HCT116 (cell line): Measurements from ENCODE around the gene MYOF. TPM values are rescaled to one million over a fixed set of nuclear protein-coding genes. Genes with fewer than 3 reads are reported as not detected.

ENCODE experiments used
- ATAC-seq: fragments of 200-7000 bp; cut with Tn5 transposase; 2 replicates; pipeline ENCODE4 v1.9.1; 2020; ENCODE audit warnings: mild to moderate bottlenecking, moderate library complexity
- BruUV-seq: library from RNA; stranded (reverse); fragments of 400-500 nt; replicated peaks from 2 replicates; lab custom pipeline; 2021; lab: Mats Ljungman, UMichigan
- CTCF ChIA-PET: fragments of 300-600 bp; sonication (Branson Sonifier 250); formaldehyde crosslinking; loops from one replicate; lab custom pipeline; 2021; ENCODE audit warnings: antibody characterized with exemption; lab: Charles Lee
- POLR2A ChIA-PET: fragments of 300-600, 350-600 bp; sonication (Branson Sonifier 250); formaldehyde crosslinking; loops from one replicate; lab custom pipeline; 2021; ENCODE audit warnings: antibody characterized with exemption; lab: Charles Lee
- RAD21 ChIA-PET, 2 experiments: fragments of 300-600 bp; sonication (Branson Sonifier 250); formaldehyde crosslinking; loops; one replicate each; lab custom pipeline; 2023; ENCODE audit warnings: low total read pairs in 2 of 2; ENCODE audit not compliant: uncharacterized antibody in 2 of 2, unreplicated experiment in 2 of 2, low non-redundant PET in 1 of 2; lab: Charles Lee
- DNase-seq: peaks from one replicate; pipeline ENCODE4 v3.0.0-alpha.2; 2010; ENCODE audit warnings: low read depth, low spot score
- H2AFZ ChIP-seq: fragments of 200-600 bp; shearing (Covaris generic), sonication (generic); 2 replicates; pipeline ENCODE4 v1.6.1; 2017; ENCODE audit warnings: low read depth, mixed run types, mixed read lengths, antibody characterized with exemption, low read length; ENCODE audit not compliant: poor library complexity, severe bottlenecking
- H3K27ac ChIP-seq: 2 replicates; pipeline ENCODE4 v1.5.1; 2012; ENCODE audit warnings: low read depth, low read length
- H3K27me3 ChIP-seq: fragments of 200-600 bp; sonication (generic); 2 replicates; pipeline ENCODE4 v1.6.1; 2016; ENCODE audit warnings: mixed run types, low read length, mixed read lengths; ENCODE audit not compliant: insufficient read depth
- H3K36me3 ChIP-seq, 2 experiments: fragments of 200-500 bp in 1 of 2; fragments of 200-600 bp in 1 of 2; sonication (Bioruptor generic) in 1 of 2; sonication (generic) in 1 of 2; 2 replicates each; pipeline versions ENCODE4 v1.5.1 to v1.6.1; 2014 to 2016; ENCODE audit warnings: low read length in 2 of 2, inconsistent platforms in 1 of 2, mixed read lengths in 1 of 2, mixed run types in 1 of 2; ENCODE audit not compliant: insufficient read depth in 2 of 2, control insufficient read depth in 1 of 2
- H3K4me1 ChIP-seq, 2 experiments: fragments of 200-600 bp in 1 of 2; sonication (generic) in 1 of 2; 2 replicates each; pipeline versions ENCODE4 v1.5.1 to v1.6.1; 2012 to 2017; ENCODE audit warnings: low read length in 2 of 2, inconsistent platforms in 1 of 2, mild to moderate bottlenecking in 1 of 2, mixed read lengths in 1 of 2, mixed run types in 1 of 2, moderate library complexity in 1 of 2; ENCODE audit not compliant: insufficient read depth in 2 of 2, control insufficient read depth in 1 of 2
- H3K4me2 ChIP-seq: fragments of 200-600 bp; sonication (generic); 2 replicates; pipeline ENCODE4 v1.6.1; 2017; ENCODE audit warnings: mixed run types, low read length, mixed read lengths
- H3K4me3 ChIP-seq, 2 experiments: fragments of 200-600 bp in 1 of 2; sonication (generic) in 1 of 2; replicated peaks in 1 of 2; 2 replicates each; pipeline ENCODE4 v1.5.1; 2011 to 2016; ENCODE audit warnings: low read length in 2 of 2, control low read depth in 1 of 2, low read depth in 1 of 2, mild to moderate bottlenecking in 1 of 2, mixed read lengths in 1 of 2, mixed run types in 1 of 2
- H3K79me2 ChIP-seq: fragments of 200-600 bp; sonication (generic); 2 replicates; pipeline ENCODE4 v1.6.1; 2017; ENCODE audit warnings: mild to moderate bottlenecking, mixed run types, low read length, moderate library complexity, mixed read lengths; ENCODE audit not compliant: insufficient read depth
- H3K9ac ChIP-seq: fragments of 200-600 bp; sonication (generic); 2 replicates; pipeline ENCODE4 v1.6.1; 2016; ENCODE audit warnings: low read length, mixed read lengths
- H3K9me2 ChIP-seq: fragments of 200-600 bp; sonication (generic), shearing (Covaris generic); 2 replicates; pipeline ENCODE4 v1.6.1; 2017; ENCODE audit warnings: mixed run types, mild to moderate bottlenecking, moderate library complexity; ENCODE audit not compliant: insufficient read depth
- H3K9me3 ChIP-seq, 2 experiments: fragments of 200-500 bp in 1 of 2; fragments of 200-600 bp in 1 of 2; sonication (Bioruptor generic) in 1 of 2; sonication (generic) in 1 of 2; 2 replicates each; pipeline ENCODE4 v1.6.1; 2014 to 2017; ENCODE audit warnings: low read length in 2 of 2, mixed read lengths in 2 of 2, inconsistent platforms in 1 of 2, low read depth in 1 of 2, mild to moderate bottlenecking in 1 of 2, mixed run types in 1 of 2, moderate library complexity in 1 of 2; ENCODE audit not compliant: control insufficient read depth in 1 of 2, insufficient read depth in 1 of 2
- H4K20me1 ChIP-seq: fragments of 200-600 bp; sonication (generic), shearing (Covaris generic); 2 replicates; pipeline ENCODE4 v1.6.1; 2017; ENCODE audit warnings: mixed run types, mild to moderate bottlenecking, moderate library complexity; ENCODE audit not compliant: insufficient read depth
- CBX3 ChIP-seq: IDR thresholded peaks from 2 replicates; pipeline ENCODE4 v1.6.1; 2012; ENCODE audit warnings: low read depth
- CEBPB ChIP-seq: IDR thresholded peaks from 2 replicates; pipeline ENCODE4 v1.6.1; 2012; ENCODE audit warnings: low read depth
- FOSL1 ChIP-seq: IDR thresholded peaks from 2 replicates; pipeline ENCODE4 v1.6.1; 2012; ENCODE audit warnings: low read depth
- JUND ChIP-seq: IDR thresholded peaks from 2 replicates; pipeline ENCODE4 v1.6.1; 2012
- POLR2AphosphoS5 ChIP-seq: IDR thresholded peaks from 2 replicates; pipeline ENCODE4 v1.6.1; 2011; ENCODE audit warnings: mild to moderate bottlenecking, low read depth, low read length, moderate library complexity
- REST ChIP-seq: IDR thresholded peaks from 2 replicates; pipeline ENCODE4 v1.6.1; 2012; ENCODE audit warnings: low read depth
- SP1 ChIP-seq: IDR thresholded peaks from 2 replicates; pipeline ENCODE4 v1.6.1; 2012; ENCODE audit warnings: low read depth
- SRF ChIP-seq: IDR thresholded peaks from 2 replicates; pipeline ENCODE4 v1.6.1; 2012; ENCODE audit warnings: low read depth
- TCF7L2 ChIP-seq: IDR thresholded peaks from 2 replicates; pipeline ENCODE4 v1.7.0; 2011; ENCODE audit warnings: borderline replicate concordance, inconsistent platforms; ENCODE audit not compliant: insufficient read depth, insufficient read length; ENCODE audit errors: extremely low read depth
- ZBTB33 ChIP-seq: IDR thresholded peaks from 2 replicates; pipeline ENCODE4 v1.6.1; 2011; ENCODE audit warnings: mild to moderate bottlenecking, low read length, moderate library complexity; ENCODE audit not compliant: insufficient replicate concordance; ENCODE audit errors: extremely low read depth
- intact Hi-C: fragments of 100-400 bp; cut with micrococcal nuclease; formaldehyde crosslinking; loops from 2 replicates; pipeline ENCODE4 v1.10.0; 2022
- total RNA-seq: library from RNA; stranded (reverse); gene quantifications from one replicate; pipeline ENCODE4 v1.2.1, GENCODE V29; 2021; ENCODE audit not compliant: unreplicated experiment

The MYOF gene
- total RNA-seq, 1 experiment from 2014 or later, result 250 TPM

GRCh38 chr10:93494494-93494893 lies 12.4 kb upstream of the MYOF start:
- H3K27me3 ChIP-seq, result no peaks in the 10 kb centered on the region
- no peak overlapping the region for H3K27ac ChIP-seq
- no peak overlapping the region for H3K9ac ChIP-seq
- H3K4me3 ChIP-seq, result no peak overlapping the region
- ATAC-seq (no peak), DNase-seq (no peak)
- H3K9me2 ChIP-seq, result no peaks in the 10 kb centered on the region
- POLR2A ChIA-PET, result interaction anchor here (1.3 kb wide), 1 partner anchor 8 kb away, joined by 5 read pairs; no protein-coding TSS in a partner anchor
- no peaks in the 10 kb centered on the region for H4K20me1 ChIP-seq
- TF ChIP-seq SP1 (no peak), CEBPB (no peak), ZBTB33 (no peak), TCF7L2 (no peak), SRF (no peak), POLR2AphosphoS5 (no peak), JUND (no peak), REST (no peak), CBX3 (no peak), FOSL1 (no peak)
- BruUV-seq, result no TSS peak
- H3K4me2 ChIP-seq, result no peak overlapping the region
- H3K9me3 ChIP-seq, result no peaks in the 10 kb centered on the region
- peaks cover 31% of the 10 kb centered on the region for H3K79me2 ChIP-seq
- CTCF ChIA-PET, result interaction anchor here (1.6 kb wide), 1 partner anchor 11 kb away, joined by 6 read pairs; no protein-coding TSS in a partner anchor
- no peaks in the 10 kb centered on the region for H3K36me3 ChIP-seq
- RAD21 ChIA-PET, result no interaction called here
- peaks cover 8 to 20% of the 10 kb centered on the region in 2 experiments; a peak in 3 of 4 replicates for H3K4me1 ChIP-seq
- intact Hi-C loops, result no loop called here
- H2AFZ ChIP-seq, result peak overlapping the region; percentile 31
